GM19025 (cell line): ENCODE data around the gene CD2BP2.
"Not testable (repeated sequence)": the region's sequence is repeated elsewhere in the genome, so short reads cannot be mapped to it uniquely, and the experiment has no call there.

Source experiments
- ATAC-seq: cut with Tn5 transposase; IDR thresholded peaks from one replicate; pipeline ENCODE4 v1.9.1; 2021; ENCODE audit warnings: mild to moderate bottlenecking, low read depth, moderate library complexity; ENCODE audit not compliant: unreplicated experiment

Gene CD2BP2

GRCh38 chr16:30355144-30355953 is at the start of gene CD2BP2:
CD2BP2 (minus strand) TSS chr16:30355308; CDS start chr16:30354681, 627 bp downstream.
- peak; percentile 69 for ATAC-seq

GRCh38 chr16:30401768-30402425 is 46.8 kb upstream of the CD2BP2 start:
- no peak for ATAC-seq

- no peak for ATAC-seq
These were observed 44.5 kb upstream of the CD2BP2 start for GRCh38 chr16:30399435-30400186.

- no peak for ATAC-seq
These were observed 43.7 kb upstream of the CD2BP2 start for GRCh38 chr16:30398661-30399434.

GRCh38 chr16:30397776-30398660 is 42.9 kb upstream of the CD2BP2 start:
- ATAC-seq, result no peak

GRCh38 chr16:30397056-30397455 is 41.9 kb upstream of the CD2BP2 start:
- no peak for ATAC-seq

GRCh38 chr16:30396627-30397026 is 41.5 kb upstream of the CD2BP2 start:
- not testable (repeated sequence) for ATAC-seq

- ATAC-seq, result no peak
These were observed 41.0 kb upstream of the CD2BP2 start for GRCh38 chr16:30395992-30396585.

GRCh38 chr16:30395155-30395991 is 40.3 kb upstream of the CD2BP2 start, which contains the start of gene ZNF48:
ZNF48 (plus strand) TSS chr16:30395420; CDS start chr16:30395795, 375 bp downstream.
- peak; percentile 77 for ATAC-seq

GRCh38 chr16:30394592-30395154 is 39.6 kb upstream of the CD2BP2 start:
- no peak for ATAC-seq

GRCh38 chr16:30383521-30383920 is 28.4 kb upstream of the CD2BP2 start:
- ATAC-seq, result no peak

- no peak for ATAC-seq
These were observed 27.2 kb upstream of the CD2BP2 start, which contains the start of gene SEPTIN1 for GRCh38 chr16:30382111-30382881. SEPTIN1 (minus strand) TSS chr16:30382561; CDS start chr16:30382542, 19 bp downstream.

- ATAC-seq, result no peak
These were observed 26.4 kb upstream of the CD2BP2 start for GRCh38 chr16:30381291-30382041.

- no peak for ATAC-seq
These were observed 25.7 kb upstream of the CD2BP2 start for GRCh38 chr16:30380803-30381208.

GRCh38 chr16:30380072-30380802 is 25.1 kb upstream of the CD2BP2 start:
- ATAC-seq, result no peak
